Smooth muscle cell (in vitro differentiated cells): ENCODE results near the gene AK3. TPM values are rescaled to one million over a fixed set of nuclear protein-coding genes. Genes with fewer than 3 reads are reported as not detected.

Experiments
- DNase-seq: peaks from one replicate; lab custom pipeline; 2025; ENCODE audit not compliant: unreplicated experiment; lab: John Stamatoyannopoulos, UW
- H2AFZ ChIP-seq: fragments of 200-600 bp; sonication (generic); 2 replicates; pipeline ENCODE4 v1.6.0; 2016; ENCODE audit warnings: antibody characterized with exemption, low read depth, mild to moderate bottlenecking
- H3F3A ChIP-seq: fragments of 200-600 bp; sonication (generic); 2 replicates; pipeline ENCODE4 v1.6.0; 2017; ENCODE audit warnings: antibody characterized with exemption, low read depth
- H3K27ac ChIP-seq: fragments of 200-600 bp; sonication (generic); 2 replicates; pipeline ENCODE4 v1.5.1; 2016; ENCODE audit warnings: low read depth, mild to moderate bottlenecking
- H3K27me3 ChIP-seq: fragments of 200-600 bp; sonication (generic); 2 replicates; pipeline ENCODE4 v1.6.1; 2016; ENCODE audit warnings: low read depth, mild to moderate bottlenecking
- H3K36me3 ChIP-seq: fragments of 200-600 bp; sonication (generic); 2 replicates; pipeline ENCODE4 v1.5.1; 2016; ENCODE audit warnings: low read depth
- H3K4me1 ChIP-seq: fragments of 200-600 bp; sonication (generic); 2 replicates; pipeline ENCODE4 v1.5.1; 2016; ENCODE audit warnings: low read depth
- H3K4me2 ChIP-seq: fragments of 200-600 bp; sonication (generic); 2 replicates; pipeline ENCODE4 v1.6.0; 2016; ENCODE audit warnings: mild to moderate bottlenecking
- H3K4me3 ChIP-seq: fragments of 200-600 bp; sonication (generic); 2 replicates; pipeline ENCODE4 v1.5.1; 2016; ENCODE audit warnings: mild to moderate bottlenecking
- H3K79me2 ChIP-seq: fragments of 200-600 bp; sonication (generic); 2 replicates; pipeline ENCODE4 v1.6.0; 2016; ENCODE audit warnings: low read depth, mild to moderate bottlenecking
- H3K9ac ChIP-seq: fragments of 200-600 bp; sonication (generic); 2 replicates; pipeline ENCODE4 v1.6.0; 2016; ENCODE audit warnings: low read depth
- H3K9me3 ChIP-seq: fragments of 200-600 bp; sonication (generic); replicated peaks from 2 replicates; pipeline ENCODE4 v1.5.1; 2016; ENCODE audit warnings: low read depth
- H4K20me1 ChIP-seq: fragments of 200-600 bp; sonication (generic); 2 replicates; pipeline ENCODE4 v1.6.0; 2016; ENCODE audit warnings: low read depth
- WGBS: methylation state at CpG from one replicate; pipeline ENCODE4 v1.1.7; 2016; ENCODE audit warnings: low lambda C conversion rate; 5-methylcytosine and 5-hydroxymethylcytosine counted together
- polyA plus RNA-seq: library from polyadenylated mRNA; unstranded; fragments of >200 nt; fragmentation: Nextera tagmentation; extraction: Ambion mirVana; gene quantifications from 2 replicates; pipeline ENCODE4 v1.2.1, GENCODE V29; 2016
- total RNA-seq: library from RNA; depleted of rRNA; stranded (reverse); fragments of >200 nt; gene quantifications from 2 replicates; pipeline ENCODE4 v1.2.3, GENCODE V29; 2014
- TF ChIP-seq, protein P1 (sequence below): fragments of 200-600 bp; sonication (generic); IDR thresholded peaks from 2 replicates; pipeline ENCODE4 v1.5.1; 2017; ENCODE audit warnings: borderline replicate concordance, mild to moderate bottlenecking, antibody characterized with exemption; ENCODE audit not compliant: insufficient read depth, poor library complexity, severe bottlenecking

The AK3 gene
- total and polyA plus RNA-seq, 2 experiments from 2014 or later = 28.7 to 49.3 TPM

DNA sequence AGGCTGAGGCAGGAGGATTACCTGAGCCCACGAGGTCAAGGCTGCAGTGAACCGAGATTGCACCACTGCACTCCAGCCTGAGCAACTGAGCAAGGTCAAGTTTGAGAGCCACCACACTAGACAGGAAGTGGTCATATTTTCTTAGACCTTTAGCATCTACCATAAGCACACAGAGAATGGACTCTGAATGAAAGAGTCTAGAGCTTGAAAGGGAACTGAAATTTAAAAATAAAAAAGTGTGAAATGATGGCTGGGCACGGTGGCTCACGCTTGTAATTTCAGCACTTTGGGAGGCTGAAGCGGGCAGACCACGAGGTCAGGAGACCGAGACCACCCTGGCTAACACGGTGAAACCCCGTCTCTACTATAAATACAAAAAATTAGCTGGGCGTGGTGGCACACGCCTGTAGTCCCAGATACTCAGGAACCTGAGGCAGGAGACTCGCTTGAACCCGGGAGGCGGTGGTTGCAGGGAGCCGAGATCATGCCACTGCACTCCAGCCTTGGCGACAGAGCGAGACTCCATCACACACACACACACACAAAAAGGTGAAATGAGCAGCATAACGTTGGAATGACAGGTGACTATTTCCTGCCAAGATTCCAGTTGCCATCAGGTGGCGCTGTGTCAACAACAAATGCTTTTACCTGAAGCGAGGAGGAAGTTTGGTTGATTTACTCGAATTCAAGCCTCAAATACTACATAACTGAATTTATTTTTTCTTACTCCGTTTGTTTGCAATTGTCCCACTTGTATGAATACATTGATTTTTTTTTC lies 21.3 kb upstream of the AK3 start:
- H3K4me3 ChIP-seq = peak overlapping the region; percentile 39
- no peaks in the 10 kb centered on the region for H3K9me3 ChIP-seq
- H2AFZ ChIP-seq = peak overlapping the region; percentile 67
- no peak for DNase-seq
- H4K20me1 ChIP-seq = no peaks in the 10 kb centered on the region
- TF ChIP-seq, protein P1, sequence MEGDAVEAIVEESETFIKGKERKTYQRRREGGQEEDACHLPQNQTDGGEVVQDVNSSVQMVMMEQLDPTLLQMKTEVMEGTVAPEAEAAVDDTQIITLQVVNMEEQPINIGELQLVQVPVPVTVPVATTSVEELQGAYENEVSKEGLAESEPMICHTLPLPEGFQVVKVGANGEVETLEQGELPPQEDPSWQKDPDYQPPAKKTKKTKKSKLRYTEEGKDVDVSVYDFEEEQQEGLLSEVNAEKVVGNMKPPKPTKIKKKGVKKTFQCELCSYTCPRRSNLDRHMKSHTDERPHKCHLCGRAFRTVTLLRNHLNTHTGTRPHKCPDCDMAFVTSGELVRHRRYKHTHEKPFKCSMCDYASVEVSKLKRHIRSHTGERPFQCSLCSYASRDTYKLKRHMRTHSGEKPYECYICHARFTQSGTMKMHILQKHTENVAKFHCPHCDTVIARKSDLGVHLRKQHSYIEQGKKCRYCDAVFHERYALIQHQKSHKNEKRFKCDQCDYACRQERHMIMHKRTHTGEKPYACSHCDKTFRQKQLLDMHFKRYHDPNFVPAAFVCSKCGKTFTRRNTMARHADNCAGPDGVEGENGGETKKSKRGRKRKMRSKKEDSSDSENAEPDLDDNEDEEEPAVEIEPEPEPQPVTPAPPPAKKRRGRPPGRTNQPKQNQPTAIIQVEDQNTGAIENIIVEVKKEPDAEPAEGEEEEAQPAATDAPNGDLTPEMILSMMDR = peak; percentile 84
- H3K27me3 ChIP-seq = no peaks in the 10 kb centered on the region
- H3K9ac ChIP-seq = no peak overlapping the region
- no peaks in the 10 kb centered on the region for H3K36me3 ChIP-seq
- no peak overlapping the region for H3K27ac ChIP-seq
- no peaks in the 10 kb centered on the region for H3F3A ChIP-seq
- WGBS = 38% methylated on average over 22 of the region's 22 CpGs
- H3K4me2 ChIP-seq = peak overlapping the region; percentile 86
- no peaks in the 10 kb centered on the region for H3K79me2 ChIP-seq
- peaks cover 6% of the 10 kb centered on the region for H3K4me1 ChIP-seq

DNA sequence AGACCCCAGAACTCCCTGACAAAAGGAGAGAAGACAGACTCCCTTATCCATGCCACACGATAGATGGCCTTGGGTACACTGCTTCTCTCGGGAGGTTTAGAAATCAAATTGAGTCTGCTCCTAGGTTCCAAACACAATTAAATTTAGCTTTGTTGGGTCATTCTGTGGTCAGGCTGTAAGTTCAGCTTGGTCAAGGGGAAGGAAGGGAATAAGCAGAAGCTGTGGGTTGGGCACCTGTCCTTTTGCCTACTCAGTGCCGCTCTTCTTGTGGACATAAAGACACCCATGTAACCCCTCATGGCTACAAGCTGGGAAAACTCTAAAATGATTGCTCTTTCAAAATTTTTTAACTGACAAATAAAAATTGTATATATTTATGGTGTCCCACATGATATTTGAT lies 19.1 kb upstream of the AK3 start:
- Histone ChIP-seq H4K20me1 (no peaks in the 10 kb centered on the region), H3F3A (no peaks in the 10 kb centered on the region), H3K4me1 (peaks cover 6% of the 10 kb centered on the region), H3K27me3 (no peaks in the 10 kb centered on the region), H3K9ac (no peak overlapping the region), H3K36me3 (no peaks in the 10 kb centered on the region), H3K9me3 (no peaks in the 10 kb centered on the region), H3K4me2 (no peak overlapping the region), H3K27ac (no peak overlapping the region), H3K4me3 (no peak overlapping the region), H3K79me2 (no peaks in the 10 kb centered on the region), H2AFZ (no peak overlapping the region)
- TF ChIP-seq, protein P1 = no peak
- DNase-seq = no peak
- WGBS = 83% methylated on average over 3 of the region's 3 CpGs

DNA sequence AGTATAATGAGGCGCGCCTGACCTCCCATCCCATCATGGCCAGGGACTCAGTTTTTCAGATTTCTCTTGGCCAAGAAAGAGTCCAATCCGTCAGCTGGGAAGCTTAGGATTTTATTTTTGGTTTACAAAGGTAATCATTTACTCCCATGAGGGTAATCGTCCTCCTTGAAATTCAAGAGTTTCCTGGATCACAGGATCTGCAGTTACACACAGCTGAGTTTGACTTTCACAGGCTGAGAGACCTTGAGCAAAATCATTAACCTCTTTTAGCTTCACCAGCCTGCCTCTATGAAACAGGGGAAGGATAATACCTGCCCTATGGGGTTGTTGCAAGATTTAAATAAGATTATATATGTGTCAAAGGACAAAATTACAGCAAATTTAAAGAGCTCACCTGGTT lies 15.4 kb upstream of the AK3 start:
- TF ChIP-seq, protein P1 = no peak
- no peaks in the 10 kb centered on the region for H3K4me1 ChIP-seq
- H3K36me3 ChIP-seq = no peaks in the 10 kb centered on the region
- no peaks in the 10 kb centered on the region for H3K27me3 ChIP-seq
- DNase-seq = no peak
- no peak overlapping the region for H3K4me2 ChIP-seq
- no peaks in the 10 kb centered on the region for H3F3A ChIP-seq
- H3K27ac ChIP-seq = no peak overlapping the region
- WGBS = 90% methylated on average over 4 of the region's 4 CpGs
- H3K9ac ChIP-seq = no peak overlapping the region
- H3K4me3 ChIP-seq = no peak overlapping the region
- H2AFZ ChIP-seq = no peak overlapping the region
- H3K79me2 ChIP-seq = no peaks in the 10 kb centered on the region
- H3K9me3 ChIP-seq = no peaks in the 10 kb centered on the region
- no peaks in the 10 kb centered on the region for H4K20me1 ChIP-seq
